GM19239 (cell line): Measurements from ENCODE around the gene BATF3.

Experiments used
- DNase-seq: peaks from one replicate; pipeline ENCODE4 v3.0.0; 2011; ENCODE audit warnings: low spot score; ENCODE audit not compliant: insufficient read length
- FAIRE-seq: peaks from 2 replicates; lab custom pipeline; 2011; peaks lifted over from hg19 to GRCh38; lab: Jason Lieb, UNC

BATF3 gene

GRCh38 chr1:212686591-212686990, 13.0 kb downstream of the BATF3 start:
- no peak for FAIRE-seq
- no peak for DNase-seq

GRCh38 chr1:212686069-212686468, 13.6 kb downstream of the BATF3 start:
- FAIRE-seq (no peak), DNase-seq (no peak)

- FAIRE-seq (no peak), DNase-seq (no peak)
Measured at GRCh38 chr1:212685429-212685828, 14.2 kb downstream of the BATF3 start.

DNA sequence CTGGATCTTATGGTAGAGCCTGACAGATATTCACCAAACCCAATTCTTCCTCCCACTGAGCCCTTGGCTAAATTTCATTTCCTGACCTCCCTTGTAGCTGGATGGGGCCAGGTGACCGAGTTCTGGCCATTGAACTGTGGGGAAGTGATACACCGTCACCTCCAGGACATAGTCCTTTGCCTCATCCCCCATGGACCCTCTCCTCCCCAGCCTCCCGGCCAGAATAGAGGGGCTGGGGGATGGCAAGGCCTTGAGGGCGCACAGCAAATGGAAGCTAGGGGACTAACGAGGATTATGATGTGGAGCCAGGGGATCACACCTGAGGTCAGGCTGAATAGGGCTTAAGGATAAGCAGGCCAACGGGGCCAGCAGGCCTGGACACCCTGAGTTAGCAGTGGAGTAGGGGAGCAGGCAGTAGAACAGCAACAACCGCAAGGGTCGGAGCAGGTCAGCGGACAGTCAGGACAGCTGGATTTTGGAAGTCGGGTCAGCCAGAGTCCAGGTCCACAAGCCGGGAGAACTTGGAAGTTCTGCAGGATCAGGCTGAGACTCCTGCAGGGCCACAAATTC, 15.0 kb downstream of the BATF3 start:
- DNase-seq (no peak), FAIRE-seq (no peak)

- no peak for FAIRE-seq
- DNase-seq: no peak
Measured at GRCh38 chr1:212684076-212684475, 15.6 kb downstream of the BATF3 start.

DNA sequence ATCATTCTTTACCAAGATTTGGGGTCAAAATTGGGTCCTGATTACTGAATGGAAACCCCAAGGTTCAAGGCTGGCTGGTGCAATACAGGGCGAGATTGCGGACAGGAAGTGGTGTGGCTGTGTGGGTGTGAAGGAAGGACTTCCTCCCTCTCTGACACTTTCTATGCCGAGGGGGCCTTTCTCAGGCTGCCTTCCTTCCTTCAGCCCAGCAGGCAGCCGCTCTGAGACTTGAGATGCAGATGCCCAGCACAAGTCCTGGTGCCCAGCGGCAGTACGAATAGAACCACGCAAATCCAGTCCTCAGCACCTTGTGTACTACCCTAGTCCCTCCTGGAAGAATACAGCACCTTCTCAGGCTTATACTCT, 16.3 kb downstream of the BATF3 start:
- peak; percentile 80 for DNase-seq
- FAIRE-seq: peak; percentile 98

DNA sequence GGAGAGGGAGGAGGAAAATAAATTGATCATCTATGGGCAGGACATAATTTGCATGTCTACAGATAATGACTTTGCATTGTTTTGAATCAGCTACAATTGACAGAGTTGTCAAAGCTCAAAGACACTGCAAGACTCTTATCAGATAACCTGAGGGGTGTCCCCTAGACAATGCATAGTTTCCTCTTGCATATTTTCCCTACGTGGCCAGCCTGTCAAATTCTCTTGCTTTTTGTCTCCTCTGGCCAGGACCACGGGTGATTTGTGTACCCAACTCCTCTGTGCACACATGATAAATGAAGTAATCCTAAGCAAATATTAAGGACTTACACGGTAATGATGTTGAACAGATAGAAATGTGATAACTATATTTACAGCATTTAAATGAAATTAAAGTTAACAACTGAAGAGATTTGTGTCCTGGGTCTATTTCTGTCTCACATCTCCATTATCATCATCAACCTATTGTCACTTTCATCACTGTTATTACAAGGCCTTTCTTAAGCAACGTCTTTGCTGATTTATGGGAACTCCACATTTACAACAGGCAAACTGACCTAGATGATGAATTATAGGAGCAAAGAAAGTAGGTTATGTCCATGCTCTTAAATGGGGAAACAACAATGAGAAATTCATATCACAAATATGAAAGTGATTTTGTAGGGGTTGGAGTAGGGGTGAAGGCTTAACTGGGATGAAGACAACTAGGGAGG, 18.8 kb downstream of the BATF3 start:
- DNase-seq: no peak
- FAIRE-seq: no peak

GRCh38 chr1:212678456-212679410, 20.9 kb downstream of the BATF3 start:
- peak; percentile 99 for FAIRE-seq
- DNase-seq: no peak

DNA sequence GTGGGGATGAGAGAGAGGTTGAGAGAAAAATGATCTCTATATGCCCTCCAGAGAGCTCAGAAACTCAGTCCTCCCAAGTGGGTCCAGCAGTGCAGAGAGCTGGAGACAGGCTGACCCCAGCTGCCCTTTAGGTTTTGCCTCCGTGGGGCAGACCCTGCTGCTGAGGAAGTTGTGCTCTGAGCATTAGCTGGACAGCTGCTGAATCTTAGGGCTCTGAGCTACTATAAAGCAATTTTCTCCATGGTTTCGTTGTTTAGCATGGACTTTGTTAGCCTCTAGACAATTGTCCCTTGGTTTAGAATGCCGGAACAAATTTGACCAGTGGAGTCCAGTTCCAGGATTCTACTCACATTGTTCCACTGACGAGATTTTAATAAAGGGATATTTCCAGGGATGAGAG, 22.1 kb downstream of the BATF3 start:
- FAIRE-seq (no peak), DNase-seq (no peak)

- DNase-seq (no peak), FAIRE-seq (peak; percentile 53)
Measured at GRCh38 chr1:212677136-212677535, 22.5 kb downstream of the BATF3 start.

DNA sequence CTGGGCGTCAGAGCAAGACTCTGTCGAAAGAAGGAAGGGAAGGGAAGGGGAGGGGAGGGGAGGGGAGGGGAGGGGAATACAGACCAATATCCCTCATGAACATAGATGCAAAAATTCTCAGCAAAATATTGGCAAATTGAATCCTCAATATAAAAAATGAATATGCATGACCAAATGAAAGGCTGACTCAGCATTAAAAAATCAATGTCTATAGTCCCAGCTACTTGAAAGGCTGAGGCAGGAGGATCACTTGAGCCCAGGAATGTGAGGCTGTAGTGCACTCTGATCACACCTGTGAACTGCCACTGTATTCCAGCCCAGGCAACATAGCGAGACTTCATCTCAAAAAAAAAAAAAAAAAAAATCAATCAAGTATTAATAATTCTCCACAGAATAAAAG, 24.0 kb downstream of the BATF3 start:
- FAIRE-seq (no peak), DNase-seq (no peak)

DNA sequence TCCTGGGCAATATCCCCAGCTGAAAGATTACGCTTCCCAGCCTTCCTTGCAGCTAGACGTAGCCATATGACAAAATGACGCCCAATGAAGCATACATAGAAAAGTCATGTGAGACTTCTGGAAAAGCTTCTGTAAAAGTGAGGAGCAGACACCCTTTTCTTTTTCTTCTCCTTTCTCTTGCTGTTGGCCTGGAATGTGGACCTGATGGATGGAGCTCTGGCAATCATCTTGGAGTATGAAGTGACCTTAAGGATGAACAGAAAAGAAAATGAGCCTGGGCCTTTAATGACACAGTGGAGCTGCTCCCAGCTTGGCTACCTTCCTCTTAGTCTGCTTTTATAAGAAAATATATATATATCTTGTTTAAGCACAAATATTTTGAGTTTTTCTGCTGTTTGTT, 24.8 kb downstream of the BATF3 start:
- DNase-seq: no peak
- no peak for FAIRE-seq

GRCh38 chr1:212671342-212672031, 28.2 kb downstream of the BATF3 start:
- FAIRE-seq: peak; percentile 68
- DNase-seq: no peak

- DNase-seq (no peak), FAIRE-seq (no peak)
Measured at GRCh38 chr1:212670882-212671281, 28.8 kb downstream of the BATF3 start.

GRCh38 chr1:212670301-212670700, 29.3 kb downstream of the BATF3 start:
- FAIRE-seq (no peak), DNase-seq (no peak)

GRCh38 chr1:212669600-212669999, 30.0 kb downstream of the BATF3 start:
- no peak for DNase-seq

GRCh38 chr1:212669102-212669501, 30.5 kb downstream of the BATF3 start:
- DNase-seq (no peak), FAIRE-seq (no peak)

More at GRCh38 chr1:212669600-212669999, 30.0 kb downstream of the BATF3 start:
- no peak for FAIRE-seq

GRCh38 chr1:212668477-212668876, 31.2 kb downstream of the BATF3 start:
- DNase-seq: no peak
- peak; percentile 31 for FAIRE-seq

DNA sequence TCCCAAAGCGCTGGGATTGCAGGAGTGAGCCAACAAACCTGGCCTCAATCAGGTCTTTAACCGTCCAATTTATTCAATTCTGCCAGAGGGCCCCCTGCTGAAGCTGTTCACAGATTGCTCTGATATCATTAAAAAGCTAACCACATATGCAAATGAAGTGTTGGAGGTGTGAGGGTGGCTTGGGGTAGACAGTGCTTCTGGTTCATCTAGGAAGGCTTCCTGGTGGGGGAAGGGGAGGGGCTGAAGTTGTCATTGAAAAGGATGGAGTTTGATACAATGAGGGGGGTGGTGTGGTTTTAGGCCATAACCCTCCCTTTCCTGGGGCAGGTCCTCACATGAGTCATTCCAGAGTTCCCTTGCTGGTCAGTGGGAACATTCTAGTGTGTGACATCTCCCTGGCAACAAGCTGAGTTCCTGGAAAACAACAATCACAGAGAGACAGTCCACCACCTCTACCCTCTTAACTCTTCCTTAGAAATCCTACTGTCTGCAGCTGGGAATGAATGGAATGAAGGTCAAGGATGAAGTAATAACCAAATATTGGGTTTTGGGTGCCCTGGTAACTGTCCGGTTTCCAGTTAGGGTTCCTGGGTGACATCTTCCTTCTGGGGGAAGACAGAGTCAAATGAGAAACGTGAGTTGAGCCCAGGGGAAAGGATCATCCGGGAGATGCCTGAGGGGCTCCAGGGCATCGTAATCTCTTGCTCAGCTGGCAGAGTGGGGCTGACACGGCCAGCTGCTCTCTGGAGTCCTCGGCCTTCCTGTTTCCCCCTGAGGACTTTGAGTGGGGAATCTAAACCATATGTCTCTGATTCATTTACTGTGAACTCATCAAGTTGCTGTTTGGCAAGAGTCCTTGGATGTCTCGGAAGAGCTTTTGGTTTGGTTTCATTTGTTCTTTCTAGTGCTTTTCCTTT, 32.2 kb downstream of the BATF3 start:
- DNase-seq (no peak), FAIRE-seq (peak; percentile 26)
